ENCODE measurements around the gene NAPG. TPM values are rescaled to one million over a fixed set of nuclear protein-coding genes. Genes with fewer than 3 reads are reported as not detected.

Gene NAPG
- total and polyA plus RNA-seq, 12 donors = 14.3 to 49.9 (median 36.1) TPM

- H3K4me1 ChIP-seq = peaks cover 0 to 18% (median 12%) of the 10 kb centered on the region in 9 donors
- H3K36me3 ChIP-seq = peaks cover 0 to 35% (median 0%) of the 10 kb centered on the region in 9 donors
- WGBS, 2 donors = 24 to 28% methylated on average over 17 of the region's 17 CpGs
- ATAC-seq = peak; percentile 68 to 85 (median 79)
- DNase-seq = peak; percentile 39 to 76
- H3K27me3 ChIP-seq = no peaks in the 10 kb centered on the region
- H3K27ac ChIP-seq = peak overlapping the region in 3 of 10 donors; percentile 31 to 57 (median 46)
- peak overlapping the region in 7 of 10 donors; percentile 13 to 45 (median 37) for H3K4me3 ChIP-seq
- no peaks in the 10 kb centered on the region for H3K9me3 ChIP-seq
- peak; percentile 64 to 82 (median 77) for TF ChIP-seq CTCF (IDR thresholded peaks at IDR 0.05)
- intact Hi-C loops (cut with DNase I) = loop anchor here in 8 of 10 donors (5.0 to 10.0 kb wide), 7 partner anchors 157 to 994 kb away; no protein-coding TSS in a partner anchor
These were observed 34.7 kb downstream of the NAPG start for GRCh38 chr18:10560452-10561045.

- intact Hi-C loops (cut with DNase I) = loop anchor here in 8 of 10 donors (5.0 to 10.0 kb wide), 7 partner anchors 155 to 992 kb away; no protein-coding TSS in a partner anchor
- ATAC-seq = no peak
- 76 to 81% methylated on average over 5 of the region's 5 CpGs for WGBS, 2 donors
- Histone ChIP-seq H3K36me3 (peaks cover 0 to 13% (median 0%) of the 10 kb centered on the region in 9 donors), H3K27ac (no peak overlapping the region), H3K9me3 (no peaks in the 10 kb centered on the region), H3K4me3 (no peak overlapping the region), H3K27me3 (no peaks in the 10 kb centered on the region), H3K4me1 (peaks cover 0 to 18% (median 12%) of the 10 kb centered on the region in 9 donors)
- no peak for TF ChIP-seq CTCF (IDR thresholded peaks at IDR 0.05)
- DNase-seq = no peak
These were observed 36.9 kb downstream of the NAPG start for GRCh38 chr18:10562773-10563160.

- peak in 5 of 8 donors; percentile 40 to 70 (median 44) for ATAC-seq
- intact Hi-C loops (cut with DNase I) = loop anchor here in 8 of 10 donors (5.0 to 10.0 kb wide), 7 partner anchors 153 to 991 kb away; no protein-coding TSS in a partner anchor
- peaks cover 0 to 18% (median 12%) of the 10 kb centered on the region in 9 donors for H3K4me1 ChIP-seq
- no peaks in the 10 kb centered on the region for H3K27me3 ChIP-seq
- no peak for TF ChIP-seq CTCF (IDR thresholded peaks at IDR 0.05)
- peaks cover 0 to 4% (median 0%) of the 10 kb centered on the region in 9 donors for H3K36me3 ChIP-seq
- 74 to 83% methylated on average over 9 of the region's 9 CpGs for WGBS, 2 donors
- no peaks in the 10 kb centered on the region for H3K9me3 ChIP-seq
- no peak overlapping the region for H3K4me3 ChIP-seq
- no peak for DNase-seq
- no peak overlapping the region for H3K27ac ChIP-seq
These were observed 38.1 kb downstream of the NAPG start for GRCh38 chr18:10563886-10564285.

- WGBS, 2 donors = 88 to 92% methylated on average over 10 of the region's 10 CpGs
These were observed 39.3 kb downstream of the NAPG start for GRCh38 chr18:10564975-10565773.

More at GRCh38 chr18:10564975-10565773, 39.3 kb downstream of the NAPG start:
- ATAC-seq = no peak
- Histone ChIP-seq H3K27ac (no peak overlapping the region), H3K27me3 (no peaks in the 10 kb centered on the region), H3K4me3 (no peak overlapping the region), H3K9me3 (peaks cover 0 to 3% (median 0%) of the 10 kb centered on the region in 11 donors), H3K36me3 (no peaks in the 10 kb centered on the region), H3K4me1 (peaks cover 0 to 13% (median 6%) of the 10 kb centered on the region in 9 donors)
- DNase-seq = no peak
- TF ChIP-seq CTCF (IDR thresholded peaks at IDR 0.05) = no peak
- intact Hi-C loops (cut with DNase I) = loop anchor here in 8 of 10 donors (5.0 to 10.0 kb wide), 7 partner anchors 152 to 990 kb away; no protein-coding TSS in a partner anchor

All from heart right ventricle (tissue), 16 donors.